Neural cell (in vitro differentiated cells): ENCODE data around the gene POLN. TPM values are rescaled to one million over a fixed set of nuclear protein-coding genes. Genes with fewer than 3 reads are reported as not detected.
A peak's percentile ranks its signal among the peaks of the same experiment; 100 is the strongest.

Source experiments
- H2AFZ ChIP-seq: fragments of 200-600, 300-800 bp; sonication (generic), shearing (Covaris generic); 2 replicates; pipeline ENCODE4 v1.6.0; 2014; ENCODE audit warnings: low read depth, mild to moderate bottlenecking, antibody characterized with exemption, low read length, moderate library complexity
- H3F3A ChIP-seq: fragments of 200-600 bp; shearing (Covaris generic); 2 replicates; pipeline ENCODE4 v1.6.1; 2016; ENCODE audit warnings: mild to moderate bottlenecking, moderate library complexity, mixed read lengths, antibody characterized with exemption, low read length; ENCODE audit not compliant: insufficient read depth, poor library complexity, severe bottlenecking
- H3K27ac ChIP-seq: fragments of 200-600, 300-800 bp; sonication (generic), shearing (Covaris generic); 2 replicates; pipeline ENCODE4 v1.5.1; 2014; ENCODE audit warnings: mild to moderate bottlenecking, low read length, moderate library complexity
- H3K27me3 ChIP-seq: fragments of 300-800, 200-600 bp; sonication (generic), shearing (Covaris generic); 2 replicates; pipeline ENCODE4 v1.6.0; 2014; ENCODE audit warnings: mild to moderate bottlenecking, low read depth, low read length, moderate library complexity; ENCODE audit not compliant: insufficient read depth
- H3K36me3 ChIP-seq: fragments of 300-800, 200-600 bp; sonication (generic), shearing (Covaris generic); 2 replicates; pipeline ENCODE4 v1.5.1; 2014; ENCODE audit warnings: mild to moderate bottlenecking, antibody characterized with exemption, low read length, moderate library complexity; ENCODE audit not compliant: insufficient read depth
- H3K4me2 ChIP-seq: fragments of 300-800, 200-600 bp; sonication (generic), shearing (Covaris generic); 2 replicates; pipeline ENCODE4 v1.6.0; 2014; ENCODE audit warnings: mild to moderate bottlenecking, low read length
- H3K4me3 ChIP-seq: fragments of 300-800, 200-600 bp; sonication (generic), shearing (Covaris generic); 2 replicates; pipeline ENCODE4 v1.5.1; 2014; ENCODE audit warnings: mild to moderate bottlenecking, low read length, moderate library complexity
- H3K79me2 ChIP-seq: fragments of 200-600 bp; shearing (Covaris generic); replicated peaks from 2 replicates; pipeline ENCODE4 v1.6.0; 2014; ENCODE audit warnings: mild to moderate bottlenecking, low read length, moderate library complexity; ENCODE audit not compliant: insufficient read depth
- H3K9ac ChIP-seq: fragments of 300-800, 200-600 bp; sonication (generic), shearing (Covaris generic); 2 replicates; pipeline ENCODE4 v1.6.1; 2016; ENCODE audit warnings: mild to moderate bottlenecking, low read length, mixed read lengths
- H3K9me2 ChIP-seq: fragments of 200-600 bp; shearing (Covaris generic); 2 replicates; pipeline ENCODE4 v1.6.1; 2016; ENCODE audit warnings: mild to moderate bottlenecking, low read length, mixed read lengths; ENCODE audit not compliant: insufficient read depth
- H3K9me3 ChIP-seq: fragments of 200-600, 300-800 bp; sonication (generic), shearing (Covaris generic); 2 replicates; pipeline ENCODE4 v1.6.1; 2016; ENCODE audit warnings: mild to moderate bottlenecking, mixed run types, low read length, moderate library complexity, mixed read lengths
- H4K20me1 ChIP-seq: fragments of 200-600 bp; shearing (Covaris generic); 2 replicates; pipeline ENCODE4 v1.6.1; 2016; ENCODE audit warnings: mild to moderate bottlenecking, mixed run types; ENCODE audit not compliant: insufficient read depth
- CTCF ChIP-seq: fragments of 450-650 bp; IDR thresholded peaks from 2 replicates; pipeline ENCODE4 v1.5.1; 2014; ENCODE audit warnings: antibody characterized with exemption, mild to moderate bottlenecking, moderate library complexity; ENCODE audit not compliant: poor library complexity, severe bottlenecking
- EP300 ChIP-seq: fragments of 450-650 bp; conservative IDR thresholded peaks from 2 replicates; pipeline ENCODE4 v1.6.1; 2014; ENCODE audit warnings: antibody characterized with exemption, mild to moderate bottlenecking, moderate library complexity; ENCODE audit not compliant: poor library complexity, severe bottlenecking
- EZH2 ChIP-seq: fragments of 200-600, 300-800 bp; shearing (Covaris generic), sonication (generic); IDR thresholded peaks from 2 replicates; pipeline ENCODE4 v1.6.1; 2014; ENCODE audit warnings: antibody characterized with exemption, low read length, borderline replicate concordance, mild to moderate bottlenecking; ENCODE audit not compliant: insufficient read depth, poor library complexity, severe bottlenecking
- MXI1 ChIP-seq: fragments of 450-650 bp; conservative IDR thresholded peaks from 2 replicates; pipeline ENCODE4 v1.6.1; 2014; ENCODE audit warnings: antibody characterized with exemption, mild to moderate bottlenecking; ENCODE audit not compliant: poor library complexity, severe bottlenecking
- POLR2AphosphoS5 ChIP-seq: IDR thresholded peaks from 2 replicates; pipeline ENCODE4 v1.6.1; 2012
- RAD21 ChIP-seq: fragments of 450-650 bp; conservative IDR thresholded peaks from 2 replicates; pipeline ENCODE4 v1.6.1; 2014; ENCODE audit warnings: antibody characterized with exemption, mild to moderate bottlenecking, moderate library complexity
- REST ChIP-seq: IDR thresholded peaks from 2 replicates; pipeline ENCODE4 v1.6.1; 2012; ENCODE audit warnings: borderline replicate concordance
- SMC3 ChIP-seq: fragments of 450-650 bp; conservative IDR thresholded peaks from 2 replicates; pipeline ENCODE4 v1.6.1; 2014; ENCODE audit warnings: antibody characterized with exemption, mild to moderate bottlenecking, moderate library complexity; ENCODE audit not compliant: poor library complexity
- TAF1 ChIP-seq: IDR thresholded peaks from 2 replicates; pipeline ENCODE4 v1.6.1; 2012; ENCODE audit warnings: low read depth
- polyA plus RNA-seq: library from polyadenylated mRNA; depleted of rRNA; stranded (reverse); fragments of >200 nt; gene quantifications from 2 replicates; pipeline ENCODE4 v1.2.3, GENCODE V29; 2014

The POLN gene
- polyA plus RNA-seq, 1 donor from 2014 or later, result 1.1 TPM

- H4K20me1 ChIP-seq, result peaks cover 7% of the 10 kb centered on the region
- H3K4me2 ChIP-seq, result peak overlapping the region; percentile 70
- no peak overlapping the region for H3K27ac ChIP-seq
- peak overlapping the region; percentile 89 for H3K4me3 ChIP-seq
- H3K79me2 ChIP-seq, result no peaks in the 10 kb centered on the region
- no peaks in the 10 kb centered on the region for H3K9me2 ChIP-seq
- no peaks in the 10 kb centered on the region for H3F3A ChIP-seq
- no peaks in the 10 kb centered on the region for H3K27me3 ChIP-seq
- TF ChIP-seq MXI1, result no peak
- no peak for TF ChIP-seq TAF1
- no peak for TF ChIP-seq POLR2AphosphoS5
- TF ChIP-seq SMC3, result no peak
- no peak for TF ChIP-seq RAD21
- no peak for TF ChIP-seq CTCF
- TF ChIP-seq EZH2, result no peak
- no peak for TF ChIP-seq EP300
- no peak for TF ChIP-seq REST
- H3K9me3 ChIP-seq, result no peaks in the 10 kb centered on the region
- H3K9ac ChIP-seq, result peak overlapping the region; percentile 85
- H3K36me3 ChIP-seq, result no peaks in the 10 kb centered on the region
- H2AFZ ChIP-seq, result no peak overlapping the region
These were observed 184.4 kb downstream of the POLN start for GRCh38 chr4:2057382-2058065.

- Histone ChIP-seq H3K79me2 (no peaks in the 10 kb centered on the region), H3K27ac (no peak overlapping the region), H3K36me3 (no peaks in the 10 kb centered on the region), H2AFZ (no peak overlapping the region), H4K20me1 (no peaks in the 10 kb centered on the region), H3K27me3 (no peaks in the 10 kb centered on the region), H3K9ac (no peak overlapping the region), H3K4me3 (no peak overlapping the region), H3K4me2 (no peak overlapping the region), H3F3A (no peaks in the 10 kb centered on the region), H3K9me3 (no peaks in the 10 kb centered on the region), H3K9me2 (no peaks in the 10 kb centered on the region)
- no peak for TF ChIP-seq EZH2
- TF ChIP-seq POLR2AphosphoS5, result no peak
- no peak for TF ChIP-seq SMC3
- no peak for TF ChIP-seq TAF1
- no peak for TF ChIP-seq CTCF
- TF ChIP-seq RAD21, result no peak
- no peak for TF ChIP-seq MXI1
- no peak for TF ChIP-seq EP300
- no peak for TF ChIP-seq REST
These were observed 187.7 kb downstream of the POLN start for GRCh38 chr4:2054217-2054616.
